Measurements from ENCODE around the gene SLC26A4.

Gene SLC26A4

GRCh38 chr7:107754642-107755041 is 94.0 kb downstream of the SLC26A4 start:
- no peak for DNase-seq

GRCh38 chr7:107758667-107759066 is 98.0 kb downstream of the SLC26A4 start:
- no peak for DNase-seq

GRCh38 chr7:107767391-107767790 is 106.8 kb downstream of the SLC26A4 start:
- DNase-seq: no peak
